ENCODE measurements around the gene ALOX15. TPM values are rescaled to one million over a fixed set of nuclear protein-coding genes. Genes with fewer than 3 reads are reported as not detected.
"Not testable (repeated sequence)": the region's sequence is repeated elsewhere in the genome, so short reads cannot be mapped to it uniquely, and the experiment has no call there.

Gene ALOX15
- total RNA-seq, 1 donor from 2014 or later: not detected

DNA sequence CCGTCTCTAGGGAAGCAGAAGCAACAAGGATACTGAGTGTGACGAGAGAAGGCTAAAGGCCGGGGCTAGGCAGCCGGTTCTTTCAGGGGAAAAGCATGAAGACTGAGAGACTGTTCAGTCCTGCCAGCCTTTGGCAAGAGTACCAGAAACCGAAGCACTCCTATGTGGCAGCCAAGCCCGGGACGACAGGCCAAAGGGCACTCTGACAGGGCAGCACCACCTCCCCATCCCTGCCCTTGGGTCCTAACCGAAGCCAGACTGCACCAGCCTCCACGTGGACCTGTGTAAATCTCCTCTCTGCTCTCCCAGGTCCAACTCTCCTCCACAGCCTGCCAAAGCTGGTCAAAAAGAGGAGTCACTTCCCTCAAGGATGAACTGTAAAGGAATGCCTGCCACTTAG, 23.5 kb upstream of the ALOX15 start:
- no peak for DNase-seq (ENCODE audit: low read depth)
- TF ChIP-seq, protein P1, sequence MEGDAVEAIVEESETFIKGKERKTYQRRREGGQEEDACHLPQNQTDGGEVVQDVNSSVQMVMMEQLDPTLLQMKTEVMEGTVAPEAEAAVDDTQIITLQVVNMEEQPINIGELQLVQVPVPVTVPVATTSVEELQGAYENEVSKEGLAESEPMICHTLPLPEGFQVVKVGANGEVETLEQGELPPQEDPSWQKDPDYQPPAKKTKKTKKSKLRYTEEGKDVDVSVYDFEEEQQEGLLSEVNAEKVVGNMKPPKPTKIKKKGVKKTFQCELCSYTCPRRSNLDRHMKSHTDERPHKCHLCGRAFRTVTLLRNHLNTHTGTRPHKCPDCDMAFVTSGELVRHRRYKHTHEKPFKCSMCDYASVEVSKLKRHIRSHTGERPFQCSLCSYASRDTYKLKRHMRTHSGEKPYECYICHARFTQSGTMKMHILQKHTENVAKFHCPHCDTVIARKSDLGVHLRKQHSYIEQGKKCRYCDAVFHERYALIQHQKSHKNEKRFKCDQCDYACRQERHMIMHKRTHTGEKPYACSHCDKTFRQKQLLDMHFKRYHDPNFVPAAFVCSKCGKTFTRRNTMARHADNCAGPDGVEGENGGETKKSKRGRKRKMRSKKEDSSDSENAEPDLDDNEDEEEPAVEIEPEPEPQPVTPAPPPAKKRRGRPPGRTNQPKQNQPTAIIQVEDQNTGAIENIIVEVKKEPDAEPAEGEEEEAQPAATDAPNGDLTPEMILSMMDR (conservative IDR thresholded peaks at IDR 0.05; ENCODE audit: low read depth, low read length): no peak
- no peak overlapping the region for H3K4me3 ChIP-seq (ENCODE audit: low read depth, low read length)

DNA sequence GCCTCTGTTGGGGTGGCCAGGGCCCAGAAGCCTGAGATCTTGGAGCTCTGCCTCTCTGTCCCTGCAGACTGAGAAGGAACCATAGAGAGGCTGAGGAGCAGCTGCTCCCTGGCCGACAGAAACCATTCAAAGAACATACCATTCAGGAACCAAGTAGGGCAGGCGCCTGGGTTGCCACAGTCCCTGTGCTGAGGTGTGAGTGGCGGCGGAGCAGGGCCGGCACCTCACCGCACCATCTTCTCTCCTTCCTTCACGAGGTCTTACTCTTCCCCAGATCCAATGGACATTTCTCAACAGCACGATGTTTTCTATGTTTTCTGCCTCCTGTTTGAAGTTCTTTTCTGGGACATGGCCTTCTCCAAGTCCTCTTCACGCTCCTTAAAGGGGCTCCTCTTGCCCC, 22.8 kb upstream of the ALOX15 start:
- TF ChIP-seq, protein P1 (conservative IDR thresholded peaks at IDR 0.05; ENCODE audit: low read depth, low read length): no peak
- H3K4me3 ChIP-seq (ENCODE audit: low read depth, low read length): no peak overlapping the region
- no peak for DNase-seq (ENCODE audit: low read depth)

DNA sequence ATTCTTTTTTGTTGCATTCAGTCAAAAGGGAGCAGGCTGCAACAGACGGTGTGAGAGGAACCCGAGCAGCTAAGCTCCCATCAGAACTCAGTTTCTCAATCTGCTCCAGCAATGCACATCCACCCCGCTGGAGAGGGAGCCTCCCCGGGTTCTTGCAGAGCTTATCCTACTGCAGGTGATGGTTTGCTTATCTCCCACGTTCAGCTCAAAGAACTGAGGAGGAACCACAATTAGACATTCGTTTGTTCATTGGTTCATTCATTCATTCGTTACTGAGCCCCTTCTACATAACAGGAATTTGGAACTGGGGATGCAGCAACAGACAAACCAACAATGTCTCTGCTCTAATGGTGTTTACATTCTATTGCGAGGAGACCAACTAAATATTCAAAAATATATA, 22.2 kb upstream of the ALOX15 start:
- TF ChIP-seq, protein P1 (conservative IDR thresholded peaks at IDR 0.05; ENCODE audit: low read depth, low read length): no peak
- DNase-seq (ENCODE audit: low read depth): no peak
- H3K4me3 ChIP-seq (ENCODE audit: low read depth, low read length): no peak overlapping the region

DNA sequence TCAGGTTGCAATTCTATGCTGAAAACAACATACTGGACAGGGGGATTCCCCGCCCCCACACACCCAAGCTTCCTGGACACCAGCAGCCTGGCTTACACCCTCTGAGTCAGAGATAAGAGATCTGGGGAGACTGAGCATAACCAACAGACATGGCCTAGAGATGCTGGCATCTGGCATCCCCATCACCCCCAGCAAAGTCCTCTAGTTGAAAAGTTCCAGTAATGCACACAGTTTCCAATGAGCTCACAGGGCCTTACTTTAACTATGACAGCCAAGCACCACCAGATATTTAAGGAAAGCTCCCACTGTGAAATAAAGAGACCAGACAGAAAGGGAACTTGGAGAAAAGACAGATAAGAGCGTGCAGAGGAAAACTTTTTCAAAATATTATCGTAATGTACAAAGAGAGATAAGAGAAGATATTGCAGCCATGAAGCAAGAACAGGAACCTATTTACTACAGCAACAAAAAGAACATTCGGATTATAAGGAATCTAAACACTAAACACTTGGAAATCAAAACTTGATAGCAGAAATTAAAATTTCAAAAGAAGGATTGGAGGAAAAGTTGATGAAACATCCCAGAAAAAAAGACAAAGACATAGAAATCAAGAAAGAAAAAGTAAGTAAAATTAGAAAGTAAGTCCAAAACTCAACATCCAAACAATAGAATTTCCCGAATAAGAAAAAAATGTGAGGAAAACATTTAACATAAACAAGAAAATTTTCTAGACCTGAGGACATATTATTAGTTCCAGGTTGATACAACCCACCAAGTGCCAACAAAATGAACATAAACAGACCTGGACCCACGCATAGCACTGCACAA, 17.2 kb upstream of the ALOX15 start:
- TF ChIP-seq, protein P1 (conservative IDR thresholded peaks at IDR 0.05; ENCODE audit: low read depth, low read length): no peak
- no peak for DNase-seq (ENCODE audit: low read depth)
- H3K4me3 ChIP-seq (ENCODE audit: low read depth, low read length): no peak overlapping the region

DNA sequence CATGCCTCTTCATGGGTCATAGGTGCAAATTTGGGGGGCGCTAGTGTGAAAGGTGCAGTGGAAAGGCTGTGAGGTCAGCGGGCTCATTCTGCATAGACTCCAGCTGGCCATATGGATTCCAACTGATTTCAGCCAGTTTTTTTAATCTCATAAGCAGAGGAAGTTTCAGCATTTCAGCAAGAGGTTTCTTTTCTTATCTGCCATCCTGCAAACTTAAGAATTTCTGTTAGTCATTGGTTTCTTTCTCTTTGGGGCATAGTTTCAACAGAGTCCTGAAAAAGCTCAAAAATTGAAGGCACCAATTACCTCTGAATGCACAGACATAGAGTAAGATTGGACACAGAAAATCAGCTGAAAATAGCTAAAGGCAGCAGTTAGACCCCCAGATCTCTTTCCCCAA, 16.2 kb upstream of the ALOX15 start:
- DNase-seq (ENCODE audit: low read depth): no peak
- H3K4me3 ChIP-seq (ENCODE audit: low read depth, low read length): no peak overlapping the region
- TF ChIP-seq, protein P1 (conservative IDR thresholded peaks at IDR 0.05; ENCODE audit: low read depth, low read length): no peak

DNA sequence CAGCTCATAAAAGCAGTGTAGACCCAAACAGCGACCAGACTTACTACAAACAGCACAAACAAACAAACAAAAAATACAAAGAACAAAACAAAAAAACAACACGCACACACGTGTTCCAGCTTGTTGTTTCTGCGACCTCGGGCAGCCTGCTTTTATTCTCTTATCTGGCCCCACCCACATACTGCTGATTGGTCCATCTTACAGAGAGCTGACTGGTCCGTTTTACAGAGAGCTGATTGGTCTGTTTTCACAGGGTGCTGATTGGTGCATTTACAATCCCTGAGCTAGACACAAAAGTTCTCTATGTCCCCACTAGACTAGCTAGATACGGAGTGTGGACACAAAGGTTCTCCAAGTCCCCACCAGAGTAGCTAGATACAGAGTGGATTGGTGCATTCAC, 14.5 kb upstream of the ALOX15 start:
- DNase-seq (ENCODE audit: low read depth); H3K4me3 ChIP-seq (ENCODE audit: low read depth, low read length): not testable (repeated sequence)

DNA sequence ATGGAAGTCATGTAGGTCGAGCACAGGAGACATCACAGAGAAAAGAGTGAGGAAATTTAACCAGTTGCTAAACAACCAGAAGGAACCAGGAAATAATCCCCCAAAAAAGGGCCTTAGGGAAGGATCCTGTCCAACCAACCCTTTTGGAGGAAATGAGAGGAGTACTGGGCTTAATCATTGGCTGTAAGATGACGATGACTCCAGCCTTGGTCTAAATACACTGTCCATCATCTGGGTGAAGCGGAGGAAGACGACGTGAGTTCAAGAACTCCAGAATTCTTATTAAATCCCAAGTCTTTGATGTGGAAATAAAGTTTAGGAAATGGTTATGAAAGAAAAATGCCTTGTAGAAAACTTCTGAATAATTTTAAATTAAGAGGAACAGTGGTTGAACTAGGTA, 11.5 kb upstream of the ALOX15 start:
- no peak overlapping the region for H3K4me3 ChIP-seq (ENCODE audit: low read depth, low read length)
- TF ChIP-seq, protein P1 (conservative IDR thresholded peaks at IDR 0.05; ENCODE audit: low read depth, low read length): no peak
- no peak for DNase-seq (ENCODE audit: low read depth)

Data from epithelial cell of proximal tubule (primary cell).